ENCODE data around the gene PITX3. TPM values are rescaled to one million over a fixed set of nuclear protein-coding genes. Genes with fewer than 3 reads are reported as not detected.

PITX3 gene
- total and polyA plus RNA-seq, 10 of the 15 experiments (the other 5 are each of a cell fraction or from before 2014, with no cell fraction given): not detected

GRCh38 chr10:102240467-102241031 lies 763 bp downstream of the PITX3 start (continued):
- TF ChIP-seq ZNF687 (IDR thresholded peaks at IDR 0.05): no peak
- no peak for TF ChIP-seq RB1 (IDR thresholded peaks at IDR 0.05; ENCODE audit: borderline replicate concordance)
- TF ChIP-seq NFXL1 (IDR thresholded peaks at IDR 0.05; ENCODE audit: borderline replicate concordance): no peak
- TF ChIP-seq BHLHE40 (IDR thresholded peaks at IDR 0.05; ENCODE audit: borderline replicate concordance in 1 of 2, low read depth in 2 of 2, low read length in 1 of 2): no peak
- TF ChIP-seq ZBTB40 (IDR thresholded peaks at IDR 0.05; ENCODE audit: borderline replicate concordance): no peak

Measured in GM12878 (cell line).